ENCODE results near the gene ALX4. TPM values are rescaled to one million over a fixed set of nuclear protein-coding genes. Genes with fewer than 3 reads are reported as not detected.

The ALX4 gene
- total RNA-seq, 4 donors from 2014 or later = not detected

- Histone ChIP-seq H3K27me3 (no peaks in the 10 kb centered on the region), H3K4me1 (no peaks in the 10 kb centered on the region), H3K9me3 (no peaks in the 10 kb centered on the region), H3K4me3 (no peak overlapping the region), H3K27ac (no peak overlapping the region), H3K36me3 (peaks cover 0 to 25% (median 0%) of the 10 kb centered on the region in 3 donors)
- DNase-seq = no peak
- TF ChIP-seq CTCF (IDR thresholded peaks at IDR 0.05) (no peak), POLR2A (IDR thresholded peaks at IDR 0.05) (no peak)
Observed at GRCh38 chr11:44246726-44247125, 63.2 kb downstream of the ALX4 start.

- peaks cover 0 to 26% (median 0%) of the 10 kb centered on the region in 3 donors for H3K36me3 ChIP-seq
- TF ChIP-seq POLR2A (IDR thresholded peaks at IDR 0.05) (no peak), CTCF (IDR thresholded peaks at IDR 0.05) (no peak)
- no peak overlapping the region for H3K4me3 ChIP-seq
- H3K27ac ChIP-seq = no peak overlapping the region
- no peak for DNase-seq
- no peaks in the 10 kb centered on the region for H3K9me3 ChIP-seq
- H3K27me3 ChIP-seq = no peaks in the 10 kb centered on the region
- no peaks in the 10 kb centered on the region for H3K4me1 ChIP-seq
Observed at GRCh38 chr11:44244639-44245310, 65.2 kb downstream of the ALX4 start.

- no peak for DNase-seq
- Histone ChIP-seq H3K27me3 (no peaks in the 10 kb centered on the region), H3K4me1 (no peaks in the 10 kb centered on the region), H3K36me3 (peaks cover 0 to 21% (median 0%) of the 10 kb centered on the region in 3 donors), H3K27ac (no peak overlapping the region), H3K4me3 (no peak overlapping the region), H3K9me3 (no peaks in the 10 kb centered on the region)
- TF ChIP-seq POLR2A (IDR thresholded peaks at IDR 0.05) (no peak), CTCF (IDR thresholded peaks at IDR 0.05) (no peak)
Observed at GRCh38 chr11:44243595-44244343, 66.2 kb downstream of the ALX4 start.

GRCh38 chr11:44243086-44243485 is 66.9 kb downstream of the ALX4 start:
- Histone ChIP-seq H3K27me3 (no peaks in the 10 kb centered on the region), H3K4me1 (no peaks in the 10 kb centered on the region), H3K36me3 (peaks cover 0 to 19% (median 0%) of the 10 kb centered on the region in 3 donors), H3K27ac (no peak overlapping the region), H3K9me3 (no peaks in the 10 kb centered on the region), H3K4me3 (no peak overlapping the region)
- DNase-seq = no peak
- no peak for TF ChIP-seq CTCF (IDR thresholded peaks at IDR 0.05)

- DNase-seq = no peak
- TF ChIP-seq POLR2A (IDR thresholded peaks at IDR 0.05) = no peak
- no peak for TF ChIP-seq CTCF (IDR thresholded peaks at IDR 0.05)
- Histone ChIP-seq H3K36me3 (peaks cover 0 to 21% (median 0%) of the 10 kb centered on the region in 3 donors), H3K27ac (no peak overlapping the region), H3K4me3 (no peak overlapping the region), H3K27me3 (no peaks in the 10 kb centered on the region), H3K9me3 (no peaks in the 10 kb centered on the region), H3K4me1 (no peaks in the 10 kb centered on the region)
Observed at GRCh38 chr11:44241851-44242250, 68.1 kb downstream of the ALX4 start.

All from Peyer's patch (tissue), 4 donors.